GM21360 (cell line): Measurements from ENCODE around the gene PIK3CG.
"Not testable (repeated sequence)": the region's sequence is repeated elsewhere in the genome, so short reads cannot be mapped to it uniquely, and the experiment has no call there.

Source experiments
- ATAC-seq: cut with Tn5 transposase; IDR thresholded peaks from one replicate; pipeline ENCODE4 v1.9.1; 2021; ENCODE audit warnings: mild to moderate bottlenecking, moderate library complexity; ENCODE audit not compliant: unreplicated experiment

PIK3CG gene

GRCh38 chr7:106885652-106886051, 20.6 kb downstream of the PIK3CG start:
- no peak for ATAC-seq

GRCh38 chr7:106887421-106887820, 22.3 kb downstream of the PIK3CG start:
- ATAC-seq = no peak

GRCh38 chr7:106888204-106888603, 23.1 kb downstream of the PIK3CG start:
- no peak for ATAC-seq

GRCh38 chr7:106890952-106891351, 25.9 kb downstream of the PIK3CG start:
- no peak for ATAC-seq

- no peak for ATAC-seq
These were observed 26.7 kb downstream of the PIK3CG start for GRCh38 chr7:106891548-106892410.

GRCh38 chr7:106893591-106893990, 28.5 kb downstream of the PIK3CG start:
- no peak for ATAC-seq

GRCh38 chr7:106895246-106895864, 30.3 kb downstream of the PIK3CG start:
- peak; percentile 94 for ATAC-seq

GRCh38 chr7:106896231-106896630, 31.1 kb downstream of the PIK3CG start:
- ATAC-seq = no peak

GRCh38 chr7:106897553-106897952, 32.5 kb downstream of the PIK3CG start:
- ATAC-seq = not testable (repeated sequence)

GRCh38 chr7:106898967-106899366, 33.9 kb downstream of the PIK3CG start:
- not testable (repeated sequence) for ATAC-seq

GRCh38 chr7:106901828-106902441, 36.9 kb downstream of the PIK3CG start:
- no peak for ATAC-seq

GRCh38 chr7:106905734-106906133, 40.7 kb downstream of the PIK3CG start:
- no peak for ATAC-seq

GRCh38 chr7:106911959-106912358, 46.9 kb downstream of the PIK3CG start:
- no peak for ATAC-seq

GRCh38 chr7:106914018-106914607, 49.0 kb downstream of the PIK3CG start:
- ATAC-seq = no peak

GRCh38 chr7:106915407-106915806, 50.3 kb downstream of the PIK3CG start:
- no peak for ATAC-seq

- peak; percentile 95 for ATAC-seq
These were observed 50.8 kb downstream of the PIK3CG start for GRCh38 chr7:106915873-106916272.

GRCh38 chr7:106916679-106917078, 51.6 kb downstream of the PIK3CG start:
- no peak for ATAC-seq

GRCh38 chr7:106918991-106919390, 53.9 kb downstream of the PIK3CG start:
- no peak for ATAC-seq

- not testable (repeated sequence) for ATAC-seq
These were observed 59.4 kb downstream of the PIK3CG start for GRCh38 chr7:106924468-106924867.

- no peak for ATAC-seq
These were observed 61.8 kb downstream of the PIK3CG start for GRCh38 chr7:106926892-106927291.

- no peak for ATAC-seq
These were observed 62.5 kb downstream of the PIK3CG start for GRCh38 chr7:106927536-106927935.
